ENCODE measurements around the gene ZNF554. TPM values are rescaled to one million over a fixed set of nuclear protein-coding genes. Genes with fewer than 3 reads are reported as not detected.

ZNF554 gene
- total and polyA plus RNA-seq, 2 of the 8 experiments (the other 6 are each of a cell fraction or from before 2014, with no cell fraction given) = 1.8 to 5.7 TPM

DNA sequence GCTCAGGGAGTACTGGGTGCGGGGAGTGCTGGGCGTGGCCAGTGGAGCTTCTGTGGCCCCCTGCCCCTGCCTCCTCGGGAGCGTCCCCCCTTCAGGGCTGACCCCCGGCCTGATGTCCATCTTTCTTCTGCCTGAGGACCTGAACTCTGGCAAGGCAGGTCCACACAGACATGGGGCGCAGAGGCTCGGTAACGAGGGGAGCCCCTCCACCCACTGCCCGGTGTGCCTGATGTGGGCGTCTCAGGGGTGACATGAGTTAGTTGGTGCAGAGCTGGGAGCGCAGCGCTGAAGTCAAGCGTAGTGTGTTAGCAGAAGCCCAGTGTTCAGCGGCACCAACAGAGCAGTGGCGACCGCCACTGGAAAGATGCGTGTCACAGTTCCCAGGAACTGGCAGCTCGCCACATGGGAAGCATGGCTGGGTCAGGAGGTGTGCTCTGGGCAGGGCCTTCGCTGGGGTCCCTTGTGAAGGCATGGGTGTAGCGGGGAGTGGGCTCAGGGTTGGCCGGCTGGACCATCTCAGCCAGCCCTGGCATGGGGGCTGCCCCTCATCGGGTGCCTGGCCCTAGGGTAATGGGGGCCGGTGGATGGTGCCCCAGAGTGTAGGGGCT lies 22.9 kb upstream of the ZNF554 start (continued):
- TF ChIP-seq, protein P1, sequence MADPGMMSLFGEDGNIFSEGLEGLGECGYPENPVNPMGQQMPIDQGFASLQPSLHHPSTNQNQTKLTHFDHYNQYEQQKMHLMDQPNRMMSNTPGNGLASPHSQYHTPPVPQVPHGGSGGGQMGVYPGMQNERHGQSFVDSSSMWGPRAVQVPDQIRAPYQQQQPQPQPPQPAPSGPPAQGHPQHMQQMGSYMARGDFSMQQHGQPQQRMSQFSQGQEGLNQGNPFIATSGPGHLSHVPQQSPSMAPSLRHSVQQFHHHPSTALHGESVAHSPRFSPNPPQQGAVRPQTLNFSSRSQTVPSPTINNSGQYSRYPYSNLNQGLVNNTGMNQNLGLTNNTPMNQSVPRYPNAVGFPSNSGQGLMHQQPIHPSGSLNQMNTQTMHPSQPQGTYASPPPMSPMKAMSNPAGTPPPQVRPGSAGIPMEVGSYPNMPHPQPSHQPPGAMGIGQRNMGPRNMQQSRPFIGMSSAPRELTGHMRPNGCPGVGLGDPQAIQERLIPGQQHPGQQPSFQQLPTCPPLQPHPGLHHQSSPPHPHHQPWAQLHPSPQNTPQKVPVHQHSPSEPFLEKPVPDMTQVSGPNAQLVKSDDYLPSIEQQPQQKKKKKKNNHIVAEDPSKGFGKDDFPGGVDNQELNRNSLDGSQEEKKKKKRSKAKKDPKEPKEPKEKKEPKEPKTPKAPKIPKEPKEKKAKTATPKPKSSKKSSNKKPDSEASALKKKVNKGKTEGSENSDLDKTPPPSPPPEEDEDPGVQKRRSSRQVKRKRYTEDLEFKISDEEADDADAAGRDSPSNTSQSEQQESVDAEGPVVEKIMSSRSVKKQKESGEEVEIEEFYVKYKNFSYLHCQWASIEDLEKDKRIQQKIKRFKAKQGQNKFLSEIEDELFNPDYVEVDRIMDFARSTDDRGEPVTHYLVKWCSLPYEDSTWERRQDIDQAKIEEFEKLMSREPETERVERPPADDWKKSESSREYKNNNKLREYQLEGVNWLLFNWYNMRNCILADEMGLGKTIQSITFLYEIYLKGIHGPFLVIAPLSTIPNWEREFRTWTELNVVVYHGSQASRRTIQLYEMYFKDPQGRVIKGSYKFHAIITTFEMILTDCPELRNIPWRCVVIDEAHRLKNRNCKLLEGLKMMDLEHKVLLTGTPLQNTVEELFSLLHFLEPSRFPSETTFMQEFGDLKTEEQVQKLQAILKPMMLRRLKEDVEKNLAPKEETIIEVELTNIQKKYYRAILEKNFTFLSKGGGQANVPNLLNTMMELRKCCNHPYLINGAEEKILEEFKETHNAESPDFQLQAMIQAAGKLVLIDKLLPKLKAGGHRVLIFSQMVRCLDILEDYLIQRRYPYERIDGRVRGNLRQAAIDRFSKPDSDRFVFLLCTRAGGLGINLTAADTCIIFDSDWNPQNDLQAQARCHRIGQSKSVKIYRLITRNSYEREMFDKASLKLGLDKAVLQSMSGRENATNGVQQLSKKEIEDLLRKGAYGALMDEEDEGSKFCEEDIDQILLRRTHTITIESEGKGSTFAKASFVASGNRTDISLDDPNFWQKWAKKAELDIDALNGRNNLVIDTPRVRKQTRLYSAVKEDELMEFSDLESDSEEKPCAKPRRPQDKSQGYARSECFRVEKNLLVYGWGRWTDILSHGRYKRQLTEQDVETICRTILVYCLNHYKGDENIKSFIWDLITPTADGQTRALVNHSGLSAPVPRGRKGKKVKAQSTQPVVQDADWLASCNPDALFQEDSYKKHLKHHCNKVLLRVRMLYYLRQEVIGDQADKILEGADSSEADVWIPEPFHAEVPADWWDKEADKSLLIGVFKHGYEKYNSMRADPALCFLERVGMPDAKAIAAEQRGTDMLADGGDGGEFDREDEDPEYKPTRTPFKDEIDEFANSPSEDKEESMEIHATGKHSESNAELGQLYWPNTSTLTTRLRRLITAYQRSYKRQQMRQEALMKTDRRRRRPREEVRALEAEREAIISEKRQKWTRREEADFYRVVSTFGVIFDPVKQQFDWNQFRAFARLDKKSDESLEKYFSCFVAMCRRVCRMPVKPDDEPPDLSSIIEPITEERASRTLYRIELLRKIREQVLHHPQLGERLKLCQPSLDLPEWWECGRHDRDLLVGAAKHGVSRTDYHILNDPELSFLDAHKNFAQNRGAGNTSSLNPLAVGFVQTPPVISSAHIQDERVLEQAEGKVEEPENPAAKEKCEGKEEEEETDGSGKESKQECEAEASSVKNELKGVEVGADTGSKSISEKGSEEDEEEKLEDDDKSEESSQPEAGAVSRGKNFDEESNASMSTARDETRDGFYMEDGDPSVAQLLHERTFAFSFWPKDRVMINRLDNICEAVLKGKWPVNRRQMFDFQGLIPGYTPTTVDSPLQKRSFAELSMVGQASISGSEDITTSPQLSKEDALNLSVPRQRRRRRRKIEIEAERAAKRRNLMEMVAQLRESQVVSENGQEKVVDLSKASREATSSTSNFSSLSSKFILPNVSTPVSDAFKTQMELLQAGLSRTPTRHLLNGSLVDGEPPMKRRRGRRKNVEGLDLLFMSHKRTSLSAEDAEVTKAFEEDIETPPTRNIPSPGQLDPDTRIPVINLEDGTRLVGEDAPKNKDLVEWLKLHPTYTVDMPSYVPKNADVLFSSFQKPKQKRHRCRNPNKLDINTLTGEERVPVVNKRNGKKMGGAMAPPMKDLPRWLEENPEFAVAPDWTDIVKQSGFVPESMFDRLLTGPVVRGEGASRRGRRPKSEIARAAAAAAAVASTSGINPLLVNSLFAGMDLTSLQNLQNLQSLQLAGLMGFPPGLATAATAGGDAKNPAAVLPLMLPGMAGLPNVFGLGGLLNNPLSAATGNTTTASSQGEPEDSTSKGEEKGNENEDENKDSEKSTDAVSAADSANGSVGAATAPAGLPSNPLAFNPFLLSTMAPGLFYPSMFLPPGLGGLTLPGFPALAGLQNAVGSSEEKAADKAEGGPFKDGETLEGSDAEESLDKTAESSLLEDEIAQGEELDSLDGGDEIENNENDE (IDR thresholded peaks at IDR 0.05; ENCODE audit: insufficient replicate concordance, low read length) = no peak
- no peak for TF ChIP-seq TEAD4 (IDR thresholded peaks at IDR 0.05; ENCODE audit: low read depth, low read length)
- TF ChIP-seq, protein P2, sequence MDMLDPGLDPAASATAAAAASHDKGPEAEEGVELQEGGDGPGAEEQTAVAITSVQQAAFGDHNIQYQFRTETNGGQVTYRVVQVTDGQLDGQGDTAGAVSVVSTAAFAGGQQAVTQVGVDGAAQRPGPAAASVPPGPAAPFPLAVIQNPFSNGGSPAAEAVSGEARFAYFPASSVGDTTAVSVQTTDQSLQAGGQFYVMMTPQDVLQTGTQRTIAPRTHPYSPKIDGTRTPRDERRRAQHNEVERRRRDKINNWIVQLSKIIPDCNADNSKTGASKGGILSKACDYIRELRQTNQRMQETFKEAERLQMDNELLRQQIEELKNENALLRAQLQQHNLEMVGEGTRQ (IDR thresholded peaks at IDR 0.05; ENCODE audit: low read length) = no peak
- TF ChIP-seq HDAC2 (IDR thresholded peaks at IDR 0.05; ENCODE audit: borderline replicate concordance in 1 of 2, low read depth in 2 of 2, low read length in 2 of 2) = no peak
